GM12864 (cell line): Measurements from ENCODE around the gene MAGEL2.
"Not testable (repeated sequence)": the region's sequence is repeated elsewhere in the genome, so short reads cannot be mapped to it uniquely, and the experiment has no call there.

Source experiments
- DNase-seq: peaks from one replicate; pipeline ENCODE4 v3.0.0-alpha.2; 2011; ENCODE audit warnings: low read depth
- H3K4me3 ChIP-seq: 2 replicates; pipeline ENCODE4 v1.5.1; 2011; ENCODE audit warnings: mild to moderate bottlenecking, low read depth, low read length, control low read depth
- TF ChIP-seq, protein P1 (sequence below): IDR thresholded peaks from 2 replicates; pipeline ENCODE4 v1.5.1; 2011; ENCODE audit warnings: low read depth, mild to moderate bottlenecking, moderate library complexity, low read length, control low read depth, inconsistent platforms; ENCODE audit errors: missing control alignments

MAGEL2 gene

DNA sequence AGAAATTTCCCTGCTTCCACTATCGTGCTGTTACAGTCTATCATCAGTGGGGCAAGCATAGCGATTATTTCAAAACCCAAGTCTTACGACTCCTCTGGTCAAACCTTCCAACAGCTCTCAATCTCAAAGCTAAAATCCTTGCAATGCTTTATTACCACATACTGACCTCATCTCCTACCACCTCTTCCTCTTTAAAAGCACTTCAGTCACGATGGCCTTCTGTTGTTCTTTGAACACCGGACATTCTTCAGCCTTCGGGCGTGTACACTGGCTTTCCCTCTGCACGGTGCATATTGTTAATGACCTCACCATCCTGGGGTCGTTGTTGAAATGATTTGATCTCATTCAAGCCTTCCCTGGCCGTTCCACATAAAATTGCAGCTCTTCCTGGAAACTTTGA is 31.1 kb downstream of the MAGEL2 start:
- H3K4me3 ChIP-seq: no peak overlapping the region
- TF ChIP-seq, protein P1, sequence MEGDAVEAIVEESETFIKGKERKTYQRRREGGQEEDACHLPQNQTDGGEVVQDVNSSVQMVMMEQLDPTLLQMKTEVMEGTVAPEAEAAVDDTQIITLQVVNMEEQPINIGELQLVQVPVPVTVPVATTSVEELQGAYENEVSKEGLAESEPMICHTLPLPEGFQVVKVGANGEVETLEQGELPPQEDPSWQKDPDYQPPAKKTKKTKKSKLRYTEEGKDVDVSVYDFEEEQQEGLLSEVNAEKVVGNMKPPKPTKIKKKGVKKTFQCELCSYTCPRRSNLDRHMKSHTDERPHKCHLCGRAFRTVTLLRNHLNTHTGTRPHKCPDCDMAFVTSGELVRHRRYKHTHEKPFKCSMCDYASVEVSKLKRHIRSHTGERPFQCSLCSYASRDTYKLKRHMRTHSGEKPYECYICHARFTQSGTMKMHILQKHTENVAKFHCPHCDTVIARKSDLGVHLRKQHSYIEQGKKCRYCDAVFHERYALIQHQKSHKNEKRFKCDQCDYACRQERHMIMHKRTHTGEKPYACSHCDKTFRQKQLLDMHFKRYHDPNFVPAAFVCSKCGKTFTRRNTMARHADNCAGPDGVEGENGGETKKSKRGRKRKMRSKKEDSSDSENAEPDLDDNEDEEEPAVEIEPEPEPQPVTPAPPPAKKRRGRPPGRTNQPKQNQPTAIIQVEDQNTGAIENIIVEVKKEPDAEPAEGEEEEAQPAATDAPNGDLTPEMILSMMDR: no peak
- DNase-seq: no peak

DNA sequence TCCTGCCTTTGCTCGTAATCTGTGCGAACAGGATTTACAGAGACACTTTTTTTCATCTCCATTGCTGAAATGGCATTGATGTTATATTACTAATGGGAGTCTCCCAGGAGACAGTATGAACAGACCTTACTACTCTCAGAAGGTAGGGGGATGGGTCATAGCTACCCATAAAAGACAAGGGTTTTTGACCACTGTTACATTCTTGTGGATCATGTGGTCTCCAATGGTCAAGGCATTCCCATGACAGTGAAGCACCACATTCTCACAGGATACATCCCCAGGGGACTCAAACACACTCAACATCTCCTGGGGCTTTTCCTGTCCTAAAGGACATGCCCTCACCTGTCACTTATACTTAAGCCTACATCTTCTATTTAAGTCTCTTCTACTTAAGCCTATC is 41.4 kb downstream of the MAGEL2 start:
- H3K4me3 ChIP-seq: no peak overlapping the region
- DNase-seq: no peak
- TF ChIP-seq, protein P1: no peak

DNA sequence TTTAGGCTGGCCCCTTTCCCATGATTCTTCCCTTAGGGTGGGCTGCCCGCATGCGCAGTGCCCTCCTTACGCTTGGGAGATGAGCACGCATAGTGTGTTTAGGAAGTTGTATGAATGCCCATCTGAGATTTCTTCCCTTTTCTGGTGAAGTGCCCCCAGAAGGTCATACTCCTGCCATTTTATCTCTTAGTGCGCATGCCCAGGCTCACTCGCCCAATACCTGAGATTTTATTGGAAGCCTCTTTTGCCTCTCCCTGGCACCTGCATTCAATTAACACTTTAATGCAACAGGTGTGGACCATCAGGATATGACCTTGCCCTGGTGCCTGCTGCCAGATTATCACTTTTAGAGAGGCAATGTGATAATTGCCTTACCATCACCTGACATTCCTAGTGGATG is 45.5 kb downstream of the MAGEL2 start:
- TF ChIP-seq, protein P1: no peak
- no peak overlapping the region for H3K4me3 ChIP-seq
- DNase-seq: no peak

DNA sequence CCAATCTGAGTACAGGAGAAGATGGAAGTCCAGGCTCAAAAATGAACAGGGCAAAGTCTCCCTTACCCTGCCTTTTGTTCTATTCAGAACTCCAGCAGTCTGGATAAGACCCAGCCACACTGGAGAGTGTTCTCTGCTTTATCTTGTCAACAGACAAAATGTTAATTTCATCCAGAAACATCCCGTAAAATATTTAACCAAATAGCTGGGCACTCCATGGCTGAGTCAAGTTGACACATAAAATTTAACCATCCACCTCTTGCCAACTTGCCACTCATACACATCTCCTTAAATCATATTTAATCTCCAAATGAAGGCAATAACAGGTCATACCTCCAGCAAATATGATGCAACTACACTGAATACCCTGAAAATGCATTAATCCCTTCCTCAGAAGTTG is 48.6 kb downstream of the MAGEL2 start:
- no peak for DNase-seq
- TF ChIP-seq, protein P1: no peak
- no peak overlapping the region for H3K4me3 ChIP-seq

DNA sequence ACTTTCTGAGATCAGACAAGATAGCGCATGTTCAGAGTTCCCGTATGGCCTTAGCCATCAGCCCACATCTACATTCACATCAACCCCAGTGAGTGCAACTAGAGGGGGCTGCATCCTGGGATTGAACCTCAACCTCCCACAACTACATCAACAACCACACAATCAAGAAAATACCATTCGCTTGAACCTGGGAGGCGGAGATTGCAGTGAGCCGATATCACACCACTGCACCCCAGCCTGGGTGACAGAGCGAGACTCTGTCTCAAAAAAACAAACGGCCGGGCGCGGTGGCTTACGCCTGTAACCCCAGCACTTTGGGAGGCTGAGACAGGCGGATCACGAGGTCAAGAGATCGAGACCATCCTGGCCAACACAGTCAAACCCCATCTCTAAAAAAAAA is 50.4 kb downstream of the MAGEL2 start:
- DNase-seq, H3K4me3 ChIP-seq: not testable (repeated sequence)

DNA sequence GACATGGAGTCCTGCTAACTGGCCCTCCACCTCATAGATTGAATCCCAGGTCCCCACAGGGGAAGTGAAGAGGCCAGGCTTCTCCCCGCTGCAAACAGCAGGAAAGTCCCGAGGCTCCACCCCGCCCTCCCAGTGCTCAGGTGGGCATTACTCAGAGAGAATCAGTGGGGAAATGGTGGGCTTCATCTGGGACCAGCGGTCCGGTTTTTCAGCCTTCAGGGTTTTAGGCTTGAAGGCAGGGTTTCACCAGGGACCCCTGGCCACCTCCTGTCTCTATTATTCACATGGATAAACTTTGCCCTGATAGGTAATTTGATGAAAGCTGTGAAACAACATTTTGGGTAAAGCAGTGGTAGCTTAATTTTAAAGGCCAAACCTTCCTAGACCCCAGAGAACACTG is 50.9 kb downstream of the MAGEL2 start:
- H3K4me3 ChIP-seq: no peak overlapping the region
- DNase-seq: no peak
- TF ChIP-seq, protein P1: no peak

DNA sequence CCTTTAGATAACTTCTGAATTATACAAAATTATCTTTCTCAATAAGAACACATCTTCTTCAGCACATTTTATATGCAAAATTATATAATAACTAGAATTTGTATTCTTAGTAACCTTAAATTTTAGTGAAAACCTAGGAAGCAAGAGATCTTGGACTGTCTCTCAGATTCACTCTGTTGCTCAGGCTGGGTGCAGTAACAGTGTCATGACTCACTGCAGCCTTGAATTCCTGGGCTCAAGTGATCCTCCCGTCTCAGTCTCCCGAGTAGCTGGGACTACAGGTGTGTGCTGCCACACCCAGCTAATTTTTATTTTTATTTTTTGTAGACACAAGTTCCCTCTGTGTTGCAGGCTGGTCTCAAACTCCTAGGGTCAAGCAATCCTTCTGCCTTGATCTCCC is 52.3 kb downstream of the MAGEL2 start:
- TF ChIP-seq, protein P1: no peak
- H3K4me3 ChIP-seq: no peak overlapping the region
- no peak for DNase-seq

DNA sequence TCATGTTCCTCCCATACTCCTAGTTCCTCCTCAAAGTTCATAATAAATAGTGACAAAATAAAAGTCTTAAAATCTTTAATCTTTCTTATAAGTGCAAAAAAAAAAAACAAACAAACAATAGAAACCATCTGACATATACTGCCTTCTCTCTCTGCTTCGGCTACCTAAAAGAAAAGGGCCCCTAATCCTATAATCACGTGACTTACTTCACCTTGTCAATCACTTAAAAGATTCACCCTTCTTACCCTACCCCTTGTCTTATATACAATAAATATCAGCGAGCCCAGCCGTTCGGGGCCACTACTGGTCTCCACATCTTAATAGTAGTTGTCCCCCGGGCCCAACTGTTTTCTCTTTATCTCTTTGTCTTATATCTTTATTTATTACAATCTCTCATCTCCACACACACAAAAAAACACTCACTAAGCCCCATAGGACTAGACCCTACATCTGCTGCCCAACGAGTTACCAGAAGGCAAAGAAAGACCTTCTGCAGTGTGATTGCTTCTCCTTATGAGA is 53.4 kb downstream of the MAGEL2 start:
- no peak overlapping the region for H3K4me3 ChIP-seq
- no peak for DNase-seq
- TF ChIP-seq, protein P1: no peak
